Skeletal muscle tissue (tissue), 4 donors: ENCODE measurements around the gene ARIH2. TPM values are rescaled to one million over a fixed set of nuclear protein-coding genes. Genes with fewer than 3 reads are reported as not detected.
"Not testable (repeated sequence)": the region's sequence is repeated elsewhere in the genome, so short reads cannot be mapped to it uniquely, and the experiment has no call there.

Source experiments
- H3K27ac ChIP-seq: one replicate; pipeline ENCODE4 v1.7.0; 2013; ENCODE audit warnings: mild to moderate bottlenecking, low read depth, low read length, inconsistent platforms
- H3K27me3 ChIP-seq, 3 donors: one replicate each; pipeline ENCODE4 v1.7.0; 2013; ENCODE audit warnings: low read length in 3 of 3; ENCODE audit not compliant: control insufficient read depth in 3 of 3, insufficient read depth in 3 of 3
- H3K36me3 ChIP-seq, 3 donors: one replicate each; pipeline ENCODE4 v1.7.0; 2013; ENCODE audit warnings: low read length in 3 of 3; ENCODE audit not compliant: control insufficient read depth in 3 of 3, insufficient read depth in 3 of 3
- H3K4me1 ChIP-seq, 3 donors: one replicate each; pipeline ENCODE4 v1.7.0; 2013; ENCODE audit warnings: low read length in 3 of 3, mild to moderate bottlenecking in 3 of 3; ENCODE audit not compliant: control insufficient read depth in 3 of 3, insufficient read depth in 3 of 3
- H3K4me3 ChIP-seq, 3 donors: one replicate each; pipeline ENCODE4 v1.7.0; 2013; ENCODE audit warnings: low read length in 3 of 3
- H3K9ac ChIP-seq, 3 donors: one replicate each; pipeline ENCODE4 v1.7.0; 2013; ENCODE audit warnings: low read length in 3 of 3, mild to moderate bottlenecking in 3 of 3, moderate library complexity in 2 of 3, low read depth in 1 of 3
- H3K9me3 ChIP-seq, 3 donors: one replicate each; pipeline ENCODE4 v1.7.0; 2013; ENCODE audit warnings: low read length in 3 of 3; ENCODE audit not compliant: control insufficient read depth in 3 of 3
- total RNA-seq: library from RNA; depleted of rRNA; stranded (reverse); fragments of >200 nt; gene quantifications from one replicate; pipeline ENCODE4 v1.2.3, GENCODE V29; 2014
- donor health status: Osteomylitis.

Gene ARIH2
- total RNA-seq, 1 donor from 2014 or later, result 51.7 TPM

DNA sequence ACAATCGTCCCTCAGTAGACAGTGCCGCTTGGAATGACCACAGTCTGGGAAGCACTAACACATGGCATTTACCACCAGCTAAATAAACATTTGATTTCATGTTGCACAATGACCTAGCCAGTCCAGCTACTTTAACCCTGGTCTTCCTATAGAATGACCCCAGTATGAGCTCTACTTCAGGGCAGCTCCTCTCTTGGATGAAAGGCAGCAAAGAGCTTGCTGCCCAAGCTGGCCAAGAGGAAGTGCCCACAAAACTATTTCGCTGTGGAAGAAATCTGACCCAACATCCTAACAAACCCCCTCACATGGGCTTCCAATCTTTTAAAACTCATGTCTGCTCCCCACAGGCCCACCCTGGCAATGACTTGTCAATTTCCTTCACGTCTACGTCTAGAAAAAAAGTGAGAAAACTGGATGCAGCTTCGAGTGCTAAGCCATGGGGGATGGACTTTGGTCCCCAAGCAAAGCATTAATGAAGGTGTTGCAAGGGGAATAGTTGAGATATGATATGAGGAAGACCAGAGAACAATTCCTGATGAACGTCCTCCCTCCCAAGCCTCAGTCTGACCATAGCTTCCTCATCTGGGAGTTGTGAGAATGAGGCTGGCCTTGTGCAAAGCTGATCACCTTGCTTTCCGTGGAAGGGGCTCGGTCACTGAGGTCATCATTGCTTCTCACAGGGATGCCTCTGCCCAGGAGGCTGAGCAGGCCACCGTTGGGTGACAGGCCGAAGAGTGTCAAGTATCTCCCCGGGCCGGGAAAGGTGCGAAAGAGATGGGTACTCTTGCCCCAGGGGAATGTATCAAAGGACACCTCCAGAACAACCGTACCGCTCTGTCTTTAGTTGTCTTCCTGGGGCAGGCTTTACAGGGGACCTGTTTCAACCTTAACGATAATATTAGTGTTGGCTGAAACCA is 20.9 kb upstream of the ARIH2 start:
- H3K9me3 ChIP-seq, result no peaks in the 10 kb centered on the region
- H3K27me3 ChIP-seq, result no peaks in the 10 kb centered on the region
- peak overlapping the region; percentile 83 to 94 (median 92) for H3K4me3 ChIP-seq
- H3K27ac ChIP-seq, result peak overlapping the region; percentile 69
- H3K9ac ChIP-seq, result peak overlapping the region; percentile 85 to 87 (median 87)
- H3K4me1 ChIP-seq, result peaks cover 14 to 19% (median 16%) of the 10 kb centered on the region in 3 donors
- H3K36me3 ChIP-seq, result no peaks in the 10 kb centered on the region

GRCh38 chr3:48898383-48899234 is 20.0 kb upstream of the ARIH2 start, which contains the start of gene SLC25A20:
Gene SLC25A20, minus strand, starts transcription at chr3:48898882. Its CDS starts 88 bp downstream, at chr3:48898794.
- no peaks in the 10 kb centered on the region for H3K27me3 ChIP-seq
- H3K36me3 ChIP-seq, result no peaks in the 10 kb centered on the region
- peak within 1 kb of the TSS; percentile 85 to 87 (median 87) for H3K9ac ChIP-seq
- peaks cover 14 to 19% (median 16%) of the 10 kb centered on the region in 3 donors for H3K4me1 ChIP-seq
- H3K4me3 ChIP-seq, result peak within 1 kb of the TSS; percentile 83 to 94 (median 92)
- no peaks in the 10 kb centered on the region for H3K9me3 ChIP-seq
- H3K27ac ChIP-seq, result peak within 1 kb of the TSS; percentile 69

DNA sequence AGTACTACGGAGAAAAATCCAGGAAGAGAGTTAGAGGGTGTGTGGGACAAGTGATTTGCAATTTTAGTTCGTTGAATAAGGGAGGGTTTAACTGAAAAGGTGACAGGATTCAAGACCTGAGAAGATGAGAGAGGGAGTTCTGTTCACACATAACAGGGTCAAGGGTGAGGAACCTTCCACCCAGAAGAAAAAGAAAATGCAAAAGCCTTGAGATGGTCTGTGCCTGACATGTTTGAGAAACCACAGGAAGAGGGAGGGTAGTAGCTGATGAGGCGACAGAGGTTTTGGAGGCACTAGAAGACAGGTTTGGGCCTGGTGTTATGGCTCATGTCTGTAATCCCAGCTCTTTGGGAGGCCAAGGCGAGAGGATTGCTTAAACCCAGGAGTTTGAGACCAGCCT is 19.4 kb upstream of the ARIH2 start:
- Histone ChIP-seq H3K9ac (no peak overlapping the region), H3K27ac (peak overlapping the region; percentile 69), H3K36me3 (no peaks in the 10 kb centered on the region), H3K4me1 (peaks cover 14 to 19% (median 16%) of the 10 kb centered on the region in 3 donors), H3K27me3 (no peaks in the 10 kb centered on the region), H3K4me3 (peak overlapping the region; percentile 83 to 94 (median 92)), H3K9me3 (no peaks in the 10 kb centered on the region)

- not testable (repeated sequence) for H3K27me3 ChIP-seq
These were observed 11.6 kb upstream of the ARIH2 start for GRCh38 chr3:48907026-48907425.

GRCh38 chr3:48915296-48915695 is 3.3 kb upstream of the ARIH2 start:
- H3K9me3 ChIP-seq, result no peaks in the 10 kb centered on the region
- no peak overlapping the region for H3K4me3 ChIP-seq
- no peak overlapping the region for H3K27ac ChIP-seq
- no peaks in the 10 kb centered on the region for H3K36me3 ChIP-seq
- H3K27me3 ChIP-seq, result no peaks in the 10 kb centered on the region
- H3K4me1 ChIP-seq, result peaks cover 9 to 16% (median 12%) of the 10 kb centered on the region in 3 donors
- H3K9ac ChIP-seq, result no peak overlapping the region

More at GRCh38 chr3:48907026-48907425, 11.6 kb upstream of the ARIH2 start:
- not testable (repeated sequence) for H3K4me1 ChIP-seq, H3K9me3 ChIP-seq, H3K36me3 ChIP-seq, H3K9ac ChIP-seq, H3K4me3 ChIP-seq, H3K27ac ChIP-seq

DNA sequence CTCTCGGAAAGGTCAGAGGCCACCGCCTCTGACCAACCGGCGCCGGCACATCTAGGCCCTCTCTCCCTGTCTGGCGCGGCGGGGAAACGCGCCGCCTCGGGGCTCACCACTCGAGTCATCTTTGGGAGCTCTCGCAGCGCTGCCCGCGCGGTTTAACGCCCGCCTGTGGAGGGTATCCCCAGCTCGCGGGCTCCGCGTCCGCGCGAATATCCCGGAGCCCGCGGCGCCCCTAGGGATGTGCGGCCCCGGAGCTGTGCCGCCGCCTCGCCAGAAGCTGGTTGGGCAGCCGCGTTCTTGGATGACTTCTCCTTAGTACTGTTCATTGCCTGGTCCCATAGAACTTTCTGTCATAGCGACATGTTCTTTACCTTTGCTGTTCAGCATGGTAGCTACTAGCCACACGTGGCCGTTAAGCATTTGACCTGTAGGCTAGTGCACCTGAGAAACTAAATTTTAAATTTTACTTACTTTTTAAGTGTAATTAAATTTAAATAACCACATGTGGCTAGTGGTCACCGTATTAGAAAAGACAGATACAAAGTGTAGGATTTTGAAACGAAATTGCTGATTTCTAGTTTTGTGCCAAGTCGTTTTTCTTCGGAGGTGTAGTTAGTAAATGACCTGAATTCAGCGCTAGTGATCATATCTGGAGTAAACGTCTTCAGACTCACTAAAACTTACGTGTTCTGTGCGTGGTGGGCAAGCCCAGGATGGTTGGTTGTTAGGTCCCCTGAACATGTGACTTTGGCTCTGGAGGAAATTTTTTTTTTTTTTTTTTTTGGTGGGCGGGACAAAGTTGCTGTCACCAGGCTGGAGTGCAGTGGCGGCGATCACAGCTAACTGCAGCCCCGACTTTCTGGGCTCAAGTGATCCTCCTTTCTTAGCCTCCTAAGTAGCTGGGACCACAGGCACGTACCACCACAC is 835 bp downstream of the ARIH2 start:
- H3K4me3 ChIP-seq, result peak overlapping the region; percentile 76 to 92 (median 82)
- no peaks in the 10 kb centered on the region for H3K9me3 ChIP-seq
- H3K4me1 ChIP-seq, result peaks cover 17 to 23% (median 19%) of the 10 kb centered on the region in 3 donors
- H3K27me3 ChIP-seq, result no peaks in the 10 kb centered on the region
- peaks cover 0 to 6% (median 4%) of the 10 kb centered on the region in 3 donors for H3K36me3 ChIP-seq
- H3K9ac ChIP-seq, result peak overlapping the region; percentile 99
- peak overlapping the region; percentile 98 for H3K27ac ChIP-seq

DNA sequence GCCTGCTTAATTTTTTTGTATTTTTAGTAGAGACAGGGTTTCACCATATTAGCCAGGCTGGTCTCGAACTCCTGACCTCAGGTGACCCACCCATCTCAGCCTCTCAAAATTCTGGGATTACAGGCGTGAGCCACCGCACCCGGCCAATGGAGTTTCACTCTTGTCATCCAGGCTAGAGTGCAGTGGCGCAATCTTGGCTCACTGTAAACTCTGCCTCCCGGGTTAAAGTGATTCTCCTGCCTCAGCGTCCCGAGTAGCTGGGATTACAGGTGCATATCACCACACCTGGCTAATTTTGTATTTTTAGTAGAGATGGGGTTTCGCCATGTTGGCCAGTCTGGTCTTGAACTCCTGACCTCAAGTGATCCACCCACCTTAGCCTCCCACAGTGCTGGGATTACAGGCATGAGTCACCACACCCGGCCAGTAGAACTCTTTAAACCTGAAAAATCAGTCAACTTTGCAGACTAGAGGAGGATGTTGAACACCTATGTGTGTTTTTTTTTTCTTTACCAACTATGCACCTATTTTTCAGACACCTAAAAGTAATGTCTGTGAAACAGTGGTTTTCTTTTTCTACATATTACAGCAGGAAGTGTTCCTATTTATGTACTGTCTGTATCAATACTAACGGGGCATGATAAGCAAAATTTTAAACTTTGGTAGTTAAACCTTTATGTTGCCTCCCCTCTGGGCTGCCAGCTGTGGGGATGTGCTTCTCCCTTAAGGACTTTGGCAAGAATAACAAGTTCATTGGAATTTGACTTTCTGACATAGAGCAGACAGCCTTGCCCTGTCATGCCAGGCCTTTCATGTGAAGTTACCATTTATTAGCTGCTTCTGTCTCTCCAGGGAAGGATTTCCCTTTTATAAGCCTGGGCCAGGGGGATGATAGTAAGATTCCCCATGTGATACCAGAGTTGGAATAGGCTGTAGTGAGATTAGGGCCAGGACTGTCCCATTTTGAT is 8.1 kb downstream of the ARIH2 start:
- Histone ChIP-seq H3K27me3 (no peaks in the 10 kb centered on the region), H3K9me3 (no peaks in the 10 kb centered on the region), H3K36me3 (peaks cover 6 to 25% (median 11%) of the 10 kb centered on the region in 3 donors), H3K27ac (peak overlapping the region; percentile 32), H3K4me1 (peaks cover 22 to 42% (median 27%) of the 10 kb centered on the region in 3 donors), H3K4me3 (no peak overlapping the region), H3K9ac (peak overlapping the region in 1 of 3 donors; percentile 20)

DNA sequence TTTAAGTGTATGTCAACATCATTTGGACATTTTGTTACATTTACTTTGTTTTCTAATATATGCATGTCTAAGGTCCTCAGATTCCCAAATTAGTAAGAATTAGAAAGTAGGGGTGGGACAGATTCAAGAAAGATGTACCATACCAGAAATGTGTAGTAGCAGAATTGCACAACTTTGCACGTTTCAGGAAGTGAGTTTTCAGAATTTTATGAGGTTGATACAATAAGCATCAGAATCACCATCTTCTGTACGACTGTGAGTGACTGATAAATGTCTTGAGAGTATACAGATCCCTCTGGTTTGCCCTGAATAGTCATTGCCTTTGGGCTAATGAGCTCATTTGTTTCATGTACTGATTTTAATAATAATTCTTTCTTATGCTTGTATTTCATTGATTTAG is 9.3 kb downstream of the ARIH2 start:
- peak overlapping the region; percentile 32 for H3K27ac ChIP-seq
- peaks cover 6 to 24% (median 8%) of the 10 kb centered on the region in 3 donors for H3K36me3 ChIP-seq
- H3K27me3 ChIP-seq, result no peaks in the 10 kb centered on the region
- H3K4me3 ChIP-seq, result no peak overlapping the region
- H3K4me1 ChIP-seq, result peaks cover 23 to 42% (median 27%) of the 10 kb centered on the region in 3 donors
- no peaks in the 10 kb centered on the region for H3K9me3 ChIP-seq
- H3K9ac ChIP-seq, result no peak overlapping the region
